Ovary (tissue), 10 donors: ENCODE measurements around the gene HSPA14. TPM values are rescaled to one million over a fixed set of nuclear protein-coding genes. Genes with fewer than 3 reads are reported as not detected.

Experiments
- DNase-seq, 5 donors: peaks; one replicate each; pipeline ENCODE4 v3.0.0-alpha.2; 2019 to 2020
- H3K27ac ChIP-seq, 2 donors: fragments of 200-600 bp; one replicate each; pipeline versions ENCODE4 v1.5.1 to v1.8.0; 2019 to 2022
- H3K27me3 ChIP-seq: fragments of 200-600 bp; one replicate; pipeline ENCODE4 v1.8.0; 2022
- H3K36me3 ChIP-seq: fragments of 200-600 bp; sonication (generic); one replicate; pipeline ENCODE4 v1.5.1; 2019
- H3K4me1 ChIP-seq: one replicate; pipeline ENCODE4 v1.8.1; 2013; ENCODE audit warnings: mild to moderate bottlenecking, moderate library complexity; ENCODE audit not compliant: insufficient read depth
- H3K4me3 ChIP-seq: fragments of 200-600 bp; sonication (generic); one replicate; pipeline ENCODE4 v1.5.1; 2017
- H3K9me3 ChIP-seq, 2 donors: fragments of 200-600 bp in 1 of 2; sonication (generic) in 1 of 2; one replicate each; pipeline versions ENCODE4 v1.5.1 to v1.8.1; 2013 to 2019; ENCODE audit warnings: mild to moderate bottlenecking in 1 of 2, moderate library complexity in 1 of 2
- EP300 ChIP-seq: sonication (generic); formaldehyde crosslinking; IDR thresholded peaks from one replicate; pipeline ENCODE4 v1.6.1; 2017; ENCODE audit warnings: antibody characterized with exemption
- POLR2A ChIP-seq: fragments of 450-650 bp; IDR thresholded peaks from one replicate; pipeline ENCODE4 v1.6.1; 2017; ENCODE audit warnings: antibody characterized with exemption, mild to moderate bottlenecking, moderate library complexity
- WGBS, 3 donors: extraction: QIAGEN DNeasy Blood & Tissue Kit in 1 of 3; methylation state at CpG; one replicate each; pipeline versions ENCODE4 v1.1.5 to v1.1.7; 2013 to 2017; 5-methylcytosine and 5-hydroxymethylcytosine counted together
- intact Hi-C, 4 donors: fragments of 100-400 bp; cut with DNase I; formaldehyde crosslinking; loops; one replicate each; pipeline versions ENCODE4 v1.11.0 to v1.15.1; 2022 to 2023
- long read RNA-seq, 3 donors: library from polyadenylated mRNA in 2 of 3; unstranded in 2 of 3; transcript quantifications; one replicate each; pipeline ENCODE4 v2.0.0 and lab custom pipeline, GENCODE V29; 2021 to 2026
- polyA plus RNA-seq, 2 donors: library from polyadenylated mRNA; stranded (reverse); fragments of 200-250 nt in 1 of 2; fragments of 350-450 nt in 1 of 2; fragmentation: Illumina TruSeq in 1 of 2; extraction: RNeasy Lipid Tissue Mini Kit (QIAGEN cat#74804) in 1 of 2; gene quantifications; one replicate each; pipeline ENCODE4 v1.2.3, GENCODE V29; 2013 to 2014
- total RNA-seq, 7 donors: library from RNA; depleted of rRNA in 2 of 7; stranded (reverse); fragments of >200 nt in 2 of 7; fragmentation: NEBNext Ultra II Directional in 3 of 7; extraction: Animal tissue kit (Norgen Biotek cat#: 25700) in 3 of 7; gene quantifications; one replicate each; pipeline versions ENCODE4 v1.1.0 to v1.2.4, GENCODE V29; 2016 to 2023
- TF ChIP-seq, protein P1 (sequence below), 3 donors: fragments of 450-650 bp in 2 of 3; fragments of 200-600 bp in 1 of 3; IDR thresholded peaks; one replicate each; pipeline versions ENCODE4 v1.5.1 to v1.8.0; 2016 to 2022; ENCODE audit warnings: antibody characterized with exemption in 3 of 3, mild to moderate bottlenecking in 1 of 3
- donor health status: DM: no; HTN: no; CAD: no; lungs with moderate emphysema.
- donor health status: DM: no; HTN: no; CAD: no.
- donor health status: Bipolar disorder and iron deficiency.
- donor health status: DM: yes; HTN: yes; CAD: no.
- donor health status: DM: no; HTN: no; CAD: no.
- donor health status: DM: yes; HTN: yes; CAD: no.

Gene HSPA14, protein sequence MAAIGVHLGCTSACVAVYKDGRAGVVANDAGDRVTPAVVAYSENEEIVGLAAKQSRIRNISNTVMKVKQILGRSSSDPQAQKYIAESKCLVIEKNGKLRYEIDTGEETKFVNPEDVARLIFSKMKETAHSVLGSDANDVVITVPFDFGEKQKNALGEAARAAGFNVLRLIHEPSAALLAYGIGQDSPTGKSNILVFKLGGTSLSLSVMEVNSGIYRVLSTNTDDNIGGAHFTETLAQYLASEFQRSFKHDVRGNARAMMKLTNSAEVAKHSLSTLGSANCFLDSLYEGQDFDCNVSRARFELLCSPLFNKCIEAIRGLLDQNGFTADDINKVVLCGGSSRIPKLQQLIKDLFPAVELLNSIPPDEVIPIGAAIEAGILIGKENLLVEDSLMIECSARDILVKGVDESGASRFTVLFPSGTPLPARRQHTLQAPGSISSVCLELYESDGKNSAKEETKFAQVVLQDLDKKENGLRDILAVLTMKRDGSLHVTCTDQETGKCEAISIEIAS
- total RNA-seq (10 to 100 TPM in 4 of 7 donors, 1 to 10 TPM in 3; 7.7 to 13.6 (median 10.6) TPM), polyA plus RNA-seq (1 to 10 TPM; 7.5 to 7.8 TPM)
- long read RNA-seq, donor 1, transcript HSPA14-201 (14 exons, 1,904 nt) = major isoform, 44 of 85 reads
- long read RNA-seq, donor 1, partial matches to known transcripts = 34 of 85 reads
- long read RNA-seq, donor 1, other reads (novel, unspliced or antisense) = 6 of 85 reads
- long read RNA-seq, donor 2, transcript HSPA14-201 (14 exons, 1,904 nt) = major isoform, 10 of 21 reads
- long read RNA-seq, donor 2, partial matches to known transcripts = 6 of 21 reads
- long read RNA-seq, donor 2, other reads (novel, unspliced or antisense) = 5 of 21 reads
- long read RNA-seq, donor 3, transcript HSPA14-201 (14 exons, 1,904 nt) = major isoform, 18 of 24 reads
- long read RNA-seq, donor 3, partial matches to known transcripts = 1 of 24 reads
- long read RNA-seq, donor 3, other reads (novel, unspliced or antisense) = 5 of 24 reads

DNA sequence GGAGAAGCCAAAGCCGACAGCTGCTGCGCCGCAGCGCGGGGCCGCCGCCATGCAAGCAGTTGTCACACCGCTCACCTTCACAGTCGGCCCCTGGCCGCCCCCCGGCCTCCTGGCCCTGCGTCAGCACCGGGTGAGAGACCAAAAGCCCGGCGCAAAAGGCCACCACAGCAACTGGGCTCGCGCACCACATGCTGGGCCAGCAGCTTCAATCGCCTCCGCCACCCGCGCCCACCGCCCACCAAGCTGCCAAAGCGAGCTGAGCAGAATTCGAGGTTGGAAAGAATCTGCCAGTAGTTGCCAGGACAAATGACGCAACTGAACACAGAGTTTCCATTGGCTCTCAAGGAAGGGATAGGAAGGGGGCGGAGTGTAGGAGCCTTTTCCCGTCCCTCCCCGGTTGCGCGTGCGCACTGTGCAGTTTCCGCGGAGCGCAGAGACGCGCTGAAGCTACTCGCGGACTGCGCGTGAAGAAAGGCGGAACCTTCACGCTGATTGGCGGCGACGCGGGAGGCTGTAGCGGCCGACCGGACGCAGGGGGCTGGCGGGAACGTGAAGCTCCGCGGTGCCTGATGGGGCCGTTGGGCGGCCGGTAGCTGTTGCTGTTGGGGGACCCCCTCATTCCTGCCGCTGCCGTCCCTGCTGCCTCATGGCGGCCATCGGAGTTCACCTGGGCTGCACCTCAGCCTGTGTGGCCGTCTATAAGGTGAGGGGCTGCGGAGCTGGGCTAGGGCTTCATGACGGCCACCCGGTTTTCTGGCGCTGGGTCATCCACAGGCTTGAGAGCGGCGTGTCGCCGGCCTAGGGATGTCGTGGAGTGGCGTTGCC lies at the start of gene HSPA14, which contains the start of the genes CDNF and MSANTD7:
Gene HSPA14 (plus strand): TSS at position 550 of the 825 bp plus-strand sequence. CDS start 97 bp downstream, at position 647.
Gene CDNF (minus strand): TSS at position 281 of the 825 bp plus-strand sequence. CDS start 91 bp downstream, at position 190.
Gene MSANTD7 (plus strand): TSS at position 550 of the 825 bp plus-strand sequence. CDS start 3,979 bp downstream, outside the sequence.
- TF ChIP-seq, protein P1, sequence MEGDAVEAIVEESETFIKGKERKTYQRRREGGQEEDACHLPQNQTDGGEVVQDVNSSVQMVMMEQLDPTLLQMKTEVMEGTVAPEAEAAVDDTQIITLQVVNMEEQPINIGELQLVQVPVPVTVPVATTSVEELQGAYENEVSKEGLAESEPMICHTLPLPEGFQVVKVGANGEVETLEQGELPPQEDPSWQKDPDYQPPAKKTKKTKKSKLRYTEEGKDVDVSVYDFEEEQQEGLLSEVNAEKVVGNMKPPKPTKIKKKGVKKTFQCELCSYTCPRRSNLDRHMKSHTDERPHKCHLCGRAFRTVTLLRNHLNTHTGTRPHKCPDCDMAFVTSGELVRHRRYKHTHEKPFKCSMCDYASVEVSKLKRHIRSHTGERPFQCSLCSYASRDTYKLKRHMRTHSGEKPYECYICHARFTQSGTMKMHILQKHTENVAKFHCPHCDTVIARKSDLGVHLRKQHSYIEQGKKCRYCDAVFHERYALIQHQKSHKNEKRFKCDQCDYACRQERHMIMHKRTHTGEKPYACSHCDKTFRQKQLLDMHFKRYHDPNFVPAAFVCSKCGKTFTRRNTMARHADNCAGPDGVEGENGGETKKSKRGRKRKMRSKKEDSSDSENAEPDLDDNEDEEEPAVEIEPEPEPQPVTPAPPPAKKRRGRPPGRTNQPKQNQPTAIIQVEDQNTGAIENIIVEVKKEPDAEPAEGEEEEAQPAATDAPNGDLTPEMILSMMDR (IDR thresholded peaks at IDR 0.05) = no peak
- TF ChIP-seq POLR2A = peak; percentile 76
- intact Hi-C loops = loop anchor here in 1 of 4 donors (10.0 kb wide), 1 partner anchor 257 kb away; the partner anchor contains the start of gene RPP38
- WGBS, 3 donors = 0 to 1% (median 0%) methylated on average over 52 to 72 of the region's 72 CpGs
- peak; percentile 99 to 100 (median 99) for DNase-seq
- no peaks in the 10 kb centered on the region for H3K4me1 ChIP-seq
- H3K36me3 ChIP-seq = no peaks in the 10 kb centered on the region
- no peaks in the 10 kb centered on the region for H3K27me3 ChIP-seq
- peak within 1 kb of the TSS; percentile 87 to 92 for H3K27ac ChIP-seq
- no peaks in the 10 kb centered on the region for H3K9me3 ChIP-seq
- H3K4me3 ChIP-seq = peak within 1 kb of the TSS; percentile 98

DNA sequence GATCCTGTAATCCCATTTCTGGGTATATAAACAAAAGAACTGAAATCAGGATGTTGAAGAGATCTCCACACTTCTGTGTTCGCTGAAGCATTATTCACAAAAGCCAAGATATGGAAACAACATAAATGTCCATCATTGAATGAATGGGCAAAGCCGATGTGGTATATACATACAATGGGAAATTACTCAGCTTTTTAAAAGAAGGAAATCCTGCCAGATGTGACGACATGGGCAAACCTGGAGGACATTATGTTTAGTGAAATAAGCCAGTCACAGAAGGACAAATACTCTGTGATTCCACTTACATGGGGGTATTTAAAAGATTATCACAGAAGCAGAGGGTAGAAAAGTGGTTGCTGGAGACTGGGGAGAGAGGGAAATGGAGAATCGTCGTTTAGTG lies 39.5 kb upstream of the HSPA14 start:
- no peak for DNase-seq
- TF ChIP-seq POLR2A (no peak), EP300 (no peak)
- TF ChIP-seq, protein P1 (IDR thresholded peaks at IDR 0.05) = no peak
- intact Hi-C loops = no loop called here
- no peaks in the 10 kb centered on the region for H3K27me3 ChIP-seq
- no peak overlapping the region for H3K27ac ChIP-seq
- H3K36me3 ChIP-seq = no peaks in the 10 kb centered on the region
- 37 to 58% (median 55%) methylated on average over 5 of the region's 5 CpGs for whole genome bisulfite sequencing, 3 donors
- no peaks in the 10 kb centered on the region for H3K9me3 ChIP-seq
- H3K4me1 ChIP-seq = no peaks in the 10 kb centered on the region
- no peak overlapping the region for H3K4me3 ChIP-seq

DNA sequence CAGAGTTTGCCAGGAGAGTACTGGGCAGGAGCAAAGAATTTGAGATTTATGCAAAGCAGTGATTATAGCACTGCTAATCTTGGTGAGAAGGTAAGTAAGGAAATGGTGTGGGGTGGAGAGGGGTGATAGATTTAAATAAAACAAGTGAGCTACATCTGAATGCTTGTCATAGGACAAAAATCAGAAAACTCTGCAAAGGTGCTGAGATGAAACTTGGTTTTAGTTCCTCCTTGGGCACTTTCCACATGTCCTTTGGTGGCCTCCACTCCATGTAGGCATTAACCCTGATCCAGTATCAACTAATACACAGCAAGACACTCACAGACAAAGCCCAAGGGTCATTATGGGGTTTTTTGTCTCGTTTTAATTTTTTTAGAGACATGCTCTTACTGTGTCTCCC lies 37.7 kb upstream of the HSPA14 start:
- DNase-seq = no peak
- 22 to 50% (median 27%) methylated on average over 1 of the region's 1 CpG for WGBS, 3 donors

More for the DNA sequence above, 37.7 kb upstream of the HSPA14 start:
- no peaks in the 10 kb centered on the region for H3K27me3 ChIP-seq
- no peak overlapping the region for H3K27ac ChIP-seq
- no peaks in the 10 kb centered on the region for H3K4me1 ChIP-seq
- H3K36me3 ChIP-seq = no peaks in the 10 kb centered on the region
- intact Hi-C loops = no loop called here
- H3K9me3 ChIP-seq = no peaks in the 10 kb centered on the region
- TF ChIP-seq POLR2A (no peak), EP300 (no peak)
- TF ChIP-seq, protein P1 (IDR thresholded peaks at IDR 0.05) = no peak
- no peak overlapping the region for H3K4me3 ChIP-seq
